Measurements from ENCODE around the gene RADX.

Gene RADX

DNA sequence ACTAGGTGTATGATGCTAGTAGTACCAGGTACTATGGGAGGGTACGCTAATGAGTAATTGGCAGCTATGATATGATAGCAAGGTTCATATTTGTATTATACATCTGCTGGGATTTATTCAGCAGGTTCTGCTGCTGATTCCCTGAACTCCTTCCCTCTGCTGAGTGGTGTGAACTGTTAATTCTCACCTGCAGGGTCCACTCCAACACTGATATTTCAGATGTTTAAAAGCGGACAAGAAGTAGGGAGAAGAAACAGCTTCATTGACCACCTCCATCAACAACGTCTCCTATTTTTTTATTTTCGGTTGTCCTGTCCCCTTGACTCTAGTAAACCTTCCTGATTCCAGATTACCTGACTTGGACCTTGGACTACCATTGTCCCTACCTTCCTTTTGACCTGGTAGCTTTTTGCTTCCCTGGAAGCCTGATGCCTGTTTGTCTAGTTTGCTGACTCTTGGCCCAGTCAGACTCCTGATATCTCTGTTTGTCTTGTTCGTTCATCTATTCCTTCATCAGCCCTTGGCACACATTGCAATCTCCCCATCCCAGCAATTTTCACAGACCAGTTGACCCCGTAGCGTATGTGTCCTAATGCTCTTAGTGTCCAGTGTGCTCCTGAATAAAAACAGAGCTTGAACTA, 80.8 kb downstream of the RADX start:
- no peak for DNase-seq

GRCh38 chrX:106696502-106696901, 84.7 kb downstream of the RADX start:
- no peak for DNase-seq

- no peak for DNase-seq
Measured at GRCh38 chrX:106698693-106699092, 86.9 kb downstream of the RADX start.

GRCh38 chrX:106702636-106703035, 90.9 kb downstream of the RADX start:
- DNase-seq = no peak

- DNase-seq = no peak
Measured at GRCh38 chrX:106706466-106706865, 94.7 kb downstream of the RADX start.

GRCh38 chrX:106707771-106708454, 96.1 kb downstream of the RADX start:
- no peak for DNase-seq

GRCh38 chrX:106710771-106711170, 99.0 kb downstream of the RADX start:
- no peak for DNase-seq

DNA sequence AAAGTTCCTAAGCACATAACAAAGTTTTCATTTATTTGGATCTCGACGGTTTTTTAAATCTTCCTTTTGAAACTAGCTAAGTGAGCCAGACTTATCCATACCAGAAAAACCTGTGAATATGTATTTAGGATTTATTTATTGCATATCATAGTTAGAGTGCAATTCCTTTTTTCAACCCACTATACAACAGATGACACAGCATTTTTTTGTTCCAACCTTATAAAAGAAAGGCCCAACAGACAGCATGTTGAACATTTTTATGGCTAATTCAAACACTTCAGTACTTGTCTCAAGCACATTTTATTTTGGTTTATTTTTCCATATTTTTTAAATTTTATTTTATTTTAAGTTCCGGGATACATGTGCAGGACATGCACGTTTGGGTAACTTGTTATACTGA, 99.6 kb downstream of the RADX start:
- no peak for DNase-seq

- no peak for DNase-seq
Measured at GRCh38 chrX:106716004-106716403, 104.2 kb downstream of the RADX start.

GRCh38 chrX:106716463-106716862, 104.7 kb downstream of the RADX start:
- no peak for DNase-seq

DNA sequence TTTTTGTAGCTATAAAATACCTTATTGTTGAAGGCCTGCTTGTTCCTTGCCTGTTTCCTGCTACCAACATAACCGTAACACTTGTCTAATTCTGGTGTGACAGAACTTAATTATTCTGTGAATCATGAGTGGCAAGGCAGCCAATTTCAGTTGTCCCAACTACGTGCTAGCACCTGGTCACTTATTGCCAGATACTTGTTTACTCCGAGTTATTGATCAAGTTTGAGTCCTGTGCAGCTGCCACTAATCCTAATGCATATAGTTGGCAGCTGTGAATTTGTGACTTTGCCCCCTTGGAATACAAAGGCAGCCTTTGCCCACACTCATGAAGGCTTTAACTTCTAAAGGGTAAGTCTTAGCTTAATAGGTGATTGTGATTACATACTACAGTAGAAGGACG, 106.9 kb downstream of the RADX start:
- no peak for DNase-seq

GRCh38 chrX:106725931-106726330, 114.2 kb downstream of the RADX start:
- DNase-seq = no peak

GRCh38 chrX:106726485-106727437, 115.0 kb downstream of the RADX start, which contains the start of gene RNF128:
Gene RNF128, plus strand, starts transcription at chrX:106726701. Its CDS starts 213 bp downstream, at chrX:106726914.
- DNase-seq = peak; percentile 22

GRCh38 chrX:106728337-106728736, 116.6 kb downstream of the RADX start:
- no peak for DNase-seq
